NCI-H2081 (cell line): ENCODE measurements around the gene FOXP1.
A peak's percentile ranks its signal among the peaks of the same experiment; 100 is the strongest.

ENCODE experiments used
- DNase-seq, 2 experiments: peaks; one replicate each; lab custom pipeline; 2025; lab: John Stamatoyannopoulos, UW

FOXP1 gene

GRCh38 chr3:71564361-71564760, 19.2 kb downstream of the FOXP1 start:
- DNase-seq = no peak

GRCh38 chr3:71563827-71564226, 19.7 kb downstream of the FOXP1 start:
- peak in 1 of 2 experiments; percentile 84 for DNase-seq

GRCh38 chr3:71562938-71563337, 20.6 kb downstream of the FOXP1 start:
- DNase-seq = no peak

- no peak for DNase-seq
Measured at GRCh38 chr3:71560665-71561064, 22.9 kb downstream of the FOXP1 start.

GRCh38 chr3:71559578-71560162, 23.9 kb downstream of the FOXP1 start:
- DNase-seq = no peak

- no peak for DNase-seq
Measured at GRCh38 chr3:71559021-71559420, 24.5 kb downstream of the FOXP1 start.

GRCh38 chr3:71554649-71555048, 28.9 kb downstream of the FOXP1 start:
- no peak for DNase-seq

GRCh38 chr3:71551311-71551919, 32.1 kb downstream of the FOXP1 start:
- no peak for DNase-seq

- DNase-seq = no peak
Measured at GRCh38 chr3:71549951-71550350, 33.6 kb downstream of the FOXP1 start.

- no peak for DNase-seq
Measured at GRCh38 chr3:71548705-71549384, 34.7 kb downstream of the FOXP1 start.

- no peak for DNase-seq
Measured at GRCh38 chr3:71547249-71548198, 36.0 kb downstream of the FOXP1 start.

- DNase-seq = no peak
Measured at GRCh38 chr3:71546821-71547220, 36.7 kb downstream of the FOXP1 start.

- no peak for DNase-seq
Measured at GRCh38 chr3:71545330-71545729, 38.2 kb downstream of the FOXP1 start.

- DNase-seq = no peak
Measured at GRCh38 chr3:71543371-71544016, 40.0 kb downstream of the FOXP1 start.

GRCh38 chr3:71542521-71543370, 40.8 kb downstream of the FOXP1 start:
- peak in 1 of 2 experiments; percentile 22 for DNase-seq

- DNase-seq = no peak
Measured at GRCh38 chr3:71541313-71541712, 42.2 kb downstream of the FOXP1 start.

- DNase-seq = no peak
Measured at GRCh38 chr3:71537211-71537611, 46.3 kb downstream of the FOXP1 start.

GRCh38 chr3:71536376-71536965, 47.1 kb downstream of the FOXP1 start:
- no peak for DNase-seq

GRCh38 chr3:71533588-71533987, 49.9 kb downstream of the FOXP1 start:
- DNase-seq = no peak

- no peak for DNase-seq
Measured at GRCh38 chr3:71532639-71533395, 50.7 kb downstream of the FOXP1 start.
